ENCODE results near the gene DNAI7.

The DNAI7 gene

GRCh38 chr12:25162866-25163265, 32.1 kb downstream of the DNAI7 start:
- no peak for TF ChIP-seq CTCF (IDR thresholded peaks at IDR 0.05)

- TF ChIP-seq CTCF (IDR thresholded peaks at IDR 0.05): no peak
Measured at GRCh38 chr12:25156061-25156460, 38.9 kb downstream of the DNAI7 start.

GRCh38 chr12:25155022-25155576, 39.9 kb downstream of the DNAI7 start:
- TF ChIP-seq CTCF (IDR thresholded peaks at IDR 0.05): peak; percentile 74

GRCh38 chr12:25152055-25152454, 42.9 kb downstream of the DNAI7 start:
- TF ChIP-seq CTCF (IDR thresholded peaks at IDR 0.05): no peak

GRCh38 chr12:25151476-25151875, 43.5 kb downstream of the DNAI7 start:
- TF ChIP-seq CTCF (IDR thresholded peaks at IDR 0.05): no peak

- no peak for TF ChIP-seq CTCF (IDR thresholded peaks at IDR 0.05)
Measured at GRCh38 chr12:25146686-25147085, 48.3 kb downstream of the DNAI7 start.

GRCh38 chr12:25135531-25136154, 59.3 kb downstream of the DNAI7 start:
- TF ChIP-seq CTCF (IDR thresholded peaks at IDR 0.05): no peak

- TF ChIP-seq CTCF (IDR thresholded peaks at IDR 0.05): no peak
Measured at GRCh38 chr12:25131270-25131669, 63.7 kb downstream of the DNAI7 start.
